HEK293 (cell line): ENCODE measurements around the gene TCHP.
A peak's percentile ranks its signal among the peaks of the same experiment; 100 is the strongest.

Source experiments
- ATF2 ChIP-seq: fragments of 450-650 bp; formaldehyde crosslinking; IDR thresholded peaks from 2 replicates; pipeline ENCODE4 v1.5.1; 2016; ENCODE audit warnings: missing biosample characterization, missing genetic modification characterization, low read depth
- HOXC10 ChIP-seq: sonication (generic); formaldehyde crosslinking; IDR thresholded peaks from 2 replicates; pipeline ENCODE4 v1.8.1; 2023; ENCODE audit warnings: mild to moderate bottlenecking, missing genetic modification reagents
- KLF8 ChIP-seq: fragments of 450-650 bp; formaldehyde crosslinking; IDR thresholded peaks from 2 replicates; pipeline ENCODE4 v1.5.1; 2016; ENCODE audit warnings: missing biosample characterization, missing genetic modification characterization
- PATZ1 ChIP-seq: fragments of 450-650 bp; formaldehyde crosslinking; IDR thresholded peaks from 2 replicates; pipeline ENCODE4 v1.5.1; 2016; ENCODE audit warnings: missing biosample characterization, missing genetic modification characterization
- SALL2 ChIP-seq: fragments of 450-650 bp; formaldehyde crosslinking; IDR thresholded peaks from 2 replicates; pipeline ENCODE4 v1.5.0; 2017; ENCODE audit warnings: missing biosample characterization, mild to moderate bottlenecking, missing genetic modification characterization, borderline replicate concordance
- WT1 ChIP-seq: fragments of 450-650 bp; formaldehyde crosslinking; IDR thresholded peaks from 2 replicates; pipeline ENCODE4 v1.5.1; 2016; ENCODE audit warnings: missing biosample characterization, missing genetic modification characterization
- ZBTB10 ChIP-seq: fragments of 450-650 bp; formaldehyde crosslinking; IDR thresholded peaks from 2 replicates; pipeline ENCODE4 v1.5.1; 2016; ENCODE audit warnings: missing biosample characterization, missing genetic modification characterization
- ZNF112 ChIP-seq: fragments of 450-650 bp; formaldehyde crosslinking; IDR thresholded peaks from 2 replicates; pipeline ENCODE4 v1.5.0; 2017; ENCODE audit warnings: missing biosample characterization, missing genetic modification characterization
- ZNF26 ChIP-seq: fragments of 450-650 bp; formaldehyde crosslinking; IDR thresholded peaks from 2 replicates; pipeline ENCODE4 v1.5.1; 2016; ENCODE audit warnings: missing biosample characterization, missing genetic modification characterization
- ZNF274 ChIP-seq, 2 experiments: fragments of 200-500 bp in 1 of 2; fragments of 450-650 bp in 1 of 2; sonication (Bioruptor generic) in 1 of 2; formaldehyde crosslinking in 1 of 2; IDR thresholded peaks; 2 replicates each; pipeline versions ENCODE4 v1.5.1 to v1.6.1; 2014 to 2016; ENCODE audit warnings: borderline replicate concordance in 1 of 2, inconsistent platforms in 1 of 2, low read length in 1 of 2, missing biosample characterization in 1 of 2, missing genetic modification characterization in 1 of 2
- ZNF311 ChIP-seq: fragments of 450-650 bp; formaldehyde crosslinking; IDR thresholded peaks from 2 replicates; pipeline ENCODE4 v1.5.1; 2017; ENCODE audit warnings: missing biosample characterization, missing genetic modification characterization, borderline replicate concordance
- ZNF341 ChIP-seq: fragments of 450-650 bp; formaldehyde crosslinking; IDR thresholded peaks from 2 replicates; pipeline ENCODE4; 2016; ENCODE audit warnings: low read depth, missing biosample characterization, missing genetic modification characterization
- ZNF362 ChIP-seq: fragments of 450-650 bp; formaldehyde crosslinking; IDR thresholded peaks from 2 replicates; pipeline ENCODE4 v1.5.1; 2016; ENCODE audit warnings: missing biosample characterization, missing genetic modification characterization
- ZNF404 ChIP-seq: fragments of 450-650 bp; formaldehyde crosslinking; IDR thresholded peaks from 2 replicates; pipeline ENCODE4 v1.5.1; 2017; ENCODE audit warnings: missing biosample characterization, missing genetic modification characterization
- ZNF433 ChIP-seq: fragments of 450-650 bp; formaldehyde crosslinking; IDR thresholded peaks from 2 replicates; pipeline ENCODE4 v1.5.1; 2016; ENCODE audit warnings: missing biosample characterization, missing genetic modification characterization, low read depth
- ZNF518A ChIP-seq: fragments of 450-650 bp; formaldehyde crosslinking; conservative IDR thresholded peaks from 2 replicates; pipeline ENCODE4 v1.5.1; 2016; ENCODE audit warnings: low read depth, missing biosample characterization, missing genetic modification characterization
- ZNF561 ChIP-seq: fragments of 450-650 bp; IDR thresholded peaks from 2 replicates; pipeline ENCODE4 v1.5.1; 2018; ENCODE audit warnings: missing biosample characterization, missing genetic modification characterization, borderline replicate concordance
- ZNF596 ChIP-seq: fragments of 450-650 bp; IDR thresholded peaks from 2 replicates; pipeline ENCODE4 v1.5.0; 2018; ENCODE audit warnings: missing biosample characterization, mild to moderate bottlenecking, missing genetic modification characterization, moderate library complexity
- ZNF664 ChIP-seq: fragments of 450-650 bp; formaldehyde crosslinking; IDR thresholded peaks from 2 replicates; pipeline ENCODE4 v1.5.1; 2016; ENCODE audit warnings: missing biosample characterization, missing genetic modification characterization

The TCHP gene

GRCh38 chr12:109875572-109876131 is 24.4 kb upstream of the TCHP start (continued):
- TF ChIP-seq ZNF518A (tag by site-specific recombination) (no peak), ZNF341 (no peak), ZNF561 (no peak), ZBTB10 (tag by site-specific recombination) (no peak), ZNF404 (no peak), PATZ1 (tag by site-specific recombination) (peak; percentile 46; the same call in 1 of the 2 replicates), ZNF362 (tag by site-specific recombination) (no peak), ZNF112 (tag by site-specific recombination) (no peak), KLF8 (tag by site-specific recombination) (no peak), ZNF664 (tag by site-specific recombination) (no peak), ZNF311 (tag by site-specific recombination) (no peak), WT1 (tag by site-specific recombination) (no peak), SALL2 (tag by site-specific recombination) (no peak), ZNF596 (tag by site-specific recombination) (peak; percentile 75), ZNF274 (IDR thresholded peaks at IDR 0.05; ENCODE audit: low read length) (no peak), ZNF274 (tag by site-specific recombination; IDR thresholded peaks at IDR 0.05; ENCODE audit: borderline replicate concordance) (no peak), ZNF26 (tag by site-specific recombination) (no peak), HOXC10 (CRISPR knock-in tag) (no peak), ZNF433 (tag by site-specific recombination) (no peak), ATF2 (tag by site-specific recombination) (no peak)
